GM23338 (cell line): ENCODE data around the gene ANKRD30B. TPM values are rescaled to one million over a fixed set of nuclear protein-coding genes. Genes with fewer than 3 reads are reported as not detected.
"Not testable (repeated sequence)": the region's sequence is repeated elsewhere in the genome, so short reads cannot be mapped to it uniquely, and the experiment has no call there.

Experiments used
- ATAC-seq: fragments of 200-7000 bp; cut with Tn5 transposase; 3 replicates; pipeline ENCODE4 v1.9.1; 2020
- DNase-seq: peaks from one replicate; pipeline ENCODE4 v3.0.0-alpha.2; 2015; ENCODE audit warnings: low spot score
- H2AFZ ChIP-seq: fragments of 200-600 bp; sonication (generic); 2 replicates; pipeline ENCODE4 v1.8.0; 2016; ENCODE audit warnings: antibody characterized with exemption, mild to moderate bottlenecking, moderate library complexity
- H3F3A ChIP-seq: fragments of 200-600 bp; sonication (generic); replicated peaks from 2 replicates; pipeline ENCODE4 v1.8.0; 2017; ENCODE audit warnings: antibody characterized with exemption, mixed run types, low read depth
- H3K27ac ChIP-seq: fragments of 200-600 bp; sonication (generic); 2 replicates; pipeline ENCODE4 v1.6.1; 2016; ENCODE audit warnings: low read depth
- H3K27me3 ChIP-seq: fragments of 200-600 bp; sonication (generic); 2 replicates; pipeline ENCODE4 v1.8.0; 2016; ENCODE audit warnings: mild to moderate bottlenecking, mixed run types, moderate library complexity; ENCODE audit not compliant: insufficient read depth
- H3K36me3 ChIP-seq: fragments of 200-600 bp; sonication (generic); 2 replicates; pipeline ENCODE4 v1.8.0; 2016; ENCODE audit warnings: mild to moderate bottlenecking; ENCODE audit not compliant: insufficient read depth
- H3K4me1 ChIP-seq: fragments of 200-600 bp; sonication (generic); 2 replicates; pipeline ENCODE4 v1.8.0; 2016; ENCODE audit warnings: mild to moderate bottlenecking, moderate library complexity; ENCODE audit not compliant: insufficient read depth
- H3K4me2 ChIP-seq: fragments of 200-600 bp; sonication (generic); 2 replicates; pipeline ENCODE4 v1.7.1; 2017; ENCODE audit warnings: mixed run types
- H3K4me3 ChIP-seq: fragments of 200-600 bp; sonication (generic); 2 replicates; pipeline ENCODE4 v1.6.1; 2016; ENCODE audit warnings: mixed run types
- H3K79me2 ChIP-seq: fragments of 200-600 bp; sonication (generic); replicated peaks from 2 replicates; pipeline ENCODE4 v1.8.0; 2017; ENCODE audit warnings: mild to moderate bottlenecking; ENCODE audit not compliant: insufficient read depth
- H3K9me2 ChIP-seq: fragments of 200-600 bp; sonication (generic); 2 replicates; pipeline ENCODE4 v1.8.0; 2017; ENCODE audit not compliant: insufficient read depth
- H4K20me1 ChIP-seq: fragments of 200-600 bp; sonication (generic); replicated peaks from 2 replicates; pipeline ENCODE4 v1.8.0; 2017; ENCODE audit warnings: mild to moderate bottlenecking; ENCODE audit not compliant: insufficient read depth
- H3K27ac Mint-ChIP-seq: 2 replicates; pipeline ENCODE4 v1.8.0; 2020; ENCODE audit warnings: inconsistent platforms, mild to moderate bottlenecking, moderate library complexity, mixed read lengths
- H3K27me3 Mint-ChIP-seq: 3 replicates; pipeline ENCODE4 v1.8.0; 2022; ENCODE audit warnings: low read depth, mild to moderate bottlenecking, moderate library complexity, mixed read lengths, inconsistent platforms; ENCODE audit not compliant: insufficient read depth, poor library complexity
- H3K36me3 Mint-ChIP-seq: 3 replicates; pipeline ENCODE4 v1.8.0; 2021; ENCODE audit warnings: low read depth, mild to moderate bottlenecking, inconsistent platforms, moderate library complexity, mixed read lengths
- H3K4me1 Mint-ChIP-seq: 3 replicates; pipeline ENCODE4 v1.8.0; 2020; ENCODE audit warnings: mild to moderate bottlenecking, inconsistent platforms, mixed read lengths
- H3K4me3 Mint-ChIP-seq: 3 replicates; pipeline ENCODE4 v1.8.0; 2021; ENCODE audit warnings: moderate library complexity, mild to moderate bottlenecking, inconsistent platforms, mixed read lengths
- H3K9me3 Mint-ChIP-seq: 3 replicates; pipeline ENCODE4 v1.8.0; 2020; ENCODE audit warnings: moderate library complexity, mild to moderate bottlenecking, inconsistent platforms, mixed read lengths
- CREB1 ChIP-seq: fragments of 250-450 bp; sonication (Bioruptor Pico); IDR thresholded peaks from 2 replicates; pipeline ENCODE4 v1.5.0; 2020; ENCODE audit warnings: low read depth, mild to moderate bottlenecking, moderate library complexity
- ETS1 ChIP-seq: IDR thresholded peaks from 2 replicates; pipeline ENCODE4 v1.6.1; 2016; ENCODE audit warnings: antibody characterized with exemption
- EZH2 ChIP-seq: fragments of 200-600 bp; sonication (generic); IDR thresholded peaks from one replicate; pipeline ENCODE4 v1.8.0; 2017; ENCODE audit warnings: antibody characterized with exemption, mild to moderate bottlenecking, low read depth; ENCODE audit not compliant: unreplicated experiment
- JUNB ChIP-seq: IDR thresholded peaks from one replicate; pipeline ENCODE4 v1.6.1; 2016; ENCODE audit warnings: antibody characterized with exemption; ENCODE audit not compliant: unreplicated experiment
- STAT1 ChIP-seq: IDR thresholded peaks from one replicate; pipeline ENCODE4 v1.6.1; 2016; ENCODE audit warnings: antibody characterized with exemption; ENCODE audit not compliant: unreplicated experiment
- ZNF331 ChIP-seq: fragments of 250-450 bp; sonication (Bioruptor Pico); IDR thresholded peaks from 2 replicates; pipeline ENCODE4 v1.5.0; 2020; ENCODE audit warnings: low read depth, mild to moderate bottlenecking, moderate library complexity
- ZNF462 ChIP-seq: fragments of 250-450 bp; sonication (Bioruptor Pico); IDR thresholded peaks from 2 replicates; pipeline ENCODE4 v1.5.0; 2020; ENCODE audit warnings: mild to moderate bottlenecking, moderate library complexity
- polyA plus RNA-seq: library from polyadenylated mRNA; unstranded; fragments of >200 nt; fragmentation: Nextera tagmentation; extraction: Ambion mirVana; gene quantifications from 2 replicates; pipeline ENCODE4 v1.2.1, GENCODE V29; 2016
- total RNA-seq: library from RNA; depleted of rRNA; stranded (reverse); fragments of >200 nt; shearing (Covaris generic); gene quantifications from 2 replicates; pipeline ENCODE4 v1.2.3, GENCODE V29; 2014
- TF ChIP-seq, protein P1 (sequence below), 2 experiments: fragments of 200-600 bp in 1 of 2; sonication (generic) in 1 of 2; conservative IDR thresholded peaks; 2 replicates each; pipeline versions ENCODE4 v1.5.1 to v1.6.1; 2016 to 2017; ENCODE audit warnings: antibody characterized with exemption in 2 of 2, low read depth in 2 of 2, mild to moderate bottlenecking in 2 of 2, moderate library complexity in 1 of 2

ANKRD30B gene
- total and polyA plus RNA-seq, 2 experiments from 2014 or later: not detected

- not testable (repeated sequence) for H3K27me3 ChIP-seq
Measured at GRCh38 chr18:14763566-14763965, 15.6 kb downstream of the ANKRD30B start.

GRCh38 chr18:14767474-14767873 lies 19.5 kb downstream of the ANKRD30B start:
- DNase-seq (no peak), ATAC-seq (no peak)
- H3K9me3 Mint-ChIP-seq: peaks cover 66% of the 10 kb centered on the region
- H3K4me3 Mint-ChIP-seq: no peak overlapping the region
- Histone ChIP-seq H4K20me1 (no peaks in the 10 kb centered on the region), H3K79me2 (no peaks in the 10 kb centered on the region), H3K27ac (no peak overlapping the region), H3K4me3 (no peak overlapping the region), H3K9me2 (no peaks in the 10 kb centered on the region), H3K27me3 (no peaks in the 10 kb centered on the region), H3K4me2 (no peak overlapping the region), H2AFZ (no peak overlapping the region), H3F3A (no peaks in the 10 kb centered on the region), H3K36me3 (no peaks in the 10 kb centered on the region), H3K4me1 (no peaks in the 10 kb centered on the region)
- H3K4me1 Mint-ChIP-seq: no peaks in the 10 kb centered on the region
- TF ChIP-seq ETS1 (no peak), JUNB (no peak), CREB1 (no peak), ZNF331 (CRISPR knock-in tag) (no peak), ZNF462 (CRISPR knock-in tag) (no peak), EZH2 (no peak), STAT1 (no peak)
- TF ChIP-seq, protein P1, sequence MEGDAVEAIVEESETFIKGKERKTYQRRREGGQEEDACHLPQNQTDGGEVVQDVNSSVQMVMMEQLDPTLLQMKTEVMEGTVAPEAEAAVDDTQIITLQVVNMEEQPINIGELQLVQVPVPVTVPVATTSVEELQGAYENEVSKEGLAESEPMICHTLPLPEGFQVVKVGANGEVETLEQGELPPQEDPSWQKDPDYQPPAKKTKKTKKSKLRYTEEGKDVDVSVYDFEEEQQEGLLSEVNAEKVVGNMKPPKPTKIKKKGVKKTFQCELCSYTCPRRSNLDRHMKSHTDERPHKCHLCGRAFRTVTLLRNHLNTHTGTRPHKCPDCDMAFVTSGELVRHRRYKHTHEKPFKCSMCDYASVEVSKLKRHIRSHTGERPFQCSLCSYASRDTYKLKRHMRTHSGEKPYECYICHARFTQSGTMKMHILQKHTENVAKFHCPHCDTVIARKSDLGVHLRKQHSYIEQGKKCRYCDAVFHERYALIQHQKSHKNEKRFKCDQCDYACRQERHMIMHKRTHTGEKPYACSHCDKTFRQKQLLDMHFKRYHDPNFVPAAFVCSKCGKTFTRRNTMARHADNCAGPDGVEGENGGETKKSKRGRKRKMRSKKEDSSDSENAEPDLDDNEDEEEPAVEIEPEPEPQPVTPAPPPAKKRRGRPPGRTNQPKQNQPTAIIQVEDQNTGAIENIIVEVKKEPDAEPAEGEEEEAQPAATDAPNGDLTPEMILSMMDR (conservative IDR thresholded peaks at IDR 0.05; ENCODE audit: low read depth in 2 of 2): no peak
- no peak overlapping the region for H3K27ac Mint-ChIP-seq
- peaks cover 1% of the 10 kb centered on the region for H3K27me3 Mint-ChIP-seq
- peaks cover 3% of the 10 kb centered on the region; the same call in 1 of the 3 replicates for H3K36me3 Mint-ChIP-seq

More at GRCh38 chr18:14763566-14763965, 15.6 kb downstream of the ANKRD30B start:
- not testable (repeated sequence) for H3K9me2 ChIP-seq, H2AFZ ChIP-seq, H3K27ac Mint-ChIP-seq, H3K4me2 ChIP-seq, ATAC-seq, H3K4me1 Mint-ChIP-seq, H3K27me3 Mint-ChIP-seq, H3K4me1 ChIP-seq, H3K4me3 Mint-ChIP-seq, H3F3A ChIP-seq, H3K36me3 ChIP-seq, H3K79me2 ChIP-seq, DNase-seq, H4K20me1 ChIP-seq, H3K4me3 ChIP-seq, H3K36me3 Mint-ChIP-seq, H3K27ac ChIP-seq
- H3K9me3 Mint-ChIP-seq: peaks cover 47% of the 10 kb centered on the region
